Neuron (in vitro differentiated cells): Measurements from ENCODE around the gene NRXN3.

Experiments used
- H2AFZ ChIP-seq: one replicate; pipeline ENCODE4 v1.6.1; 2013; ENCODE audit warnings: low read depth, mild to moderate bottlenecking, inconsistent platforms, low read length, moderate library complexity
- H3K27me3 ChIP-seq: one replicate; pipeline ENCODE4 v1.6.1; 2013; ENCODE audit warnings: low read length; ENCODE audit not compliant: insufficient read depth
- H3K36me3 ChIP-seq: one replicate; pipeline ENCODE4 v1.6.1; 2013; ENCODE audit warnings: low read length; ENCODE audit not compliant: insufficient read depth
- H3K4me1 ChIP-seq: one replicate; pipeline ENCODE4 v1.6.1; 2013; ENCODE audit warnings: low read length; ENCODE audit not compliant: insufficient read depth
- H3K4me3 ChIP-seq: 2 replicates; pipeline ENCODE4 v1.5.1; 2013; ENCODE audit warnings: mild to moderate bottlenecking, low read length, moderate library complexity
- H3K9me3 ChIP-seq: one replicate; pipeline ENCODE4 v1.6.1; 2013; ENCODE audit warnings: low read length

Gene NRXN3

GRCh38 chr14:78611796-78612571, 441.8 kb downstream of the NRXN3 start:
- H3K36me3 ChIP-seq = no peaks in the 10 kb centered on the region
- H3K4me3 ChIP-seq = no peak overlapping the region
- H3K27me3 ChIP-seq = no peaks in the 10 kb centered on the region
- H3K4me1 ChIP-seq = no peaks in the 10 kb centered on the region
- no peak overlapping the region for H2AFZ ChIP-seq
- H3K9me3 ChIP-seq = no peaks in the 10 kb centered on the region

GRCh38 chr14:78612666-78613065, 442.5 kb downstream of the NRXN3 start:
- Histone ChIP-seq H3K36me3 (no peaks in the 10 kb centered on the region), H2AFZ (no peak overlapping the region), H3K4me3 (no peak overlapping the region), H3K27me3 (no peaks in the 10 kb centered on the region), H3K9me3 (no peaks in the 10 kb centered on the region), H3K4me1 (no peaks in the 10 kb centered on the region)

- Histone ChIP-seq H3K4me3 (no peak overlapping the region), H2AFZ (no peak overlapping the region), H3K9me3 (no peaks in the 10 kb centered on the region), H3K4me1 (no peaks in the 10 kb centered on the region), H3K27me3 (no peaks in the 10 kb centered on the region), H3K36me3 (no peaks in the 10 kb centered on the region)
Measured at GRCh38 chr14:78614593-78614992, 444.4 kb downstream of the NRXN3 start.

GRCh38 chr14:78617735-78618134, 447.6 kb downstream of the NRXN3 start:
- H3K9me3 ChIP-seq = no peaks in the 10 kb centered on the region
- H3K27me3 ChIP-seq = no peaks in the 10 kb centered on the region
- H3K36me3 ChIP-seq = no peaks in the 10 kb centered on the region
- H3K4me1 ChIP-seq = no peaks in the 10 kb centered on the region
- H3K4me3 ChIP-seq = no peak overlapping the region
- H2AFZ ChIP-seq = no peak overlapping the region

- Histone ChIP-seq H2AFZ (no peak overlapping the region), H3K27me3 (no peaks in the 10 kb centered on the region), H3K36me3 (no peaks in the 10 kb centered on the region), H3K4me3 (no peak overlapping the region), H3K4me1 (no peaks in the 10 kb centered on the region), H3K9me3 (no peaks in the 10 kb centered on the region)
Measured at GRCh38 chr14:78618368-78618767, 448.2 kb downstream of the NRXN3 start.

- Histone ChIP-seq H3K9me3 (no peaks in the 10 kb centered on the region), H3K36me3 (no peaks in the 10 kb centered on the region), H2AFZ (no peak overlapping the region), H3K4me3 (no peak overlapping the region), H3K27me3 (no peaks in the 10 kb centered on the region), H3K4me1 (no peaks in the 10 kb centered on the region)
Measured at GRCh38 chr14:78627114-78627513, 456.9 kb downstream of the NRXN3 start.

- no peak overlapping the region for H2AFZ ChIP-seq
- peaks cover 6% of the 10 kb centered on the region for H3K4me1 ChIP-seq
- no peak overlapping the region for H3K4me3 ChIP-seq
- H3K9me3 ChIP-seq = no peaks in the 10 kb centered on the region
- no peaks in the 10 kb centered on the region for H3K36me3 ChIP-seq
- H3K27me3 ChIP-seq = no peaks in the 10 kb centered on the region
Measured at GRCh38 chr14:78631551-78631950, 461.4 kb downstream of the NRXN3 start.

- Histone ChIP-seq H3K27me3 (no peaks in the 10 kb centered on the region), H2AFZ (no peak overlapping the region)
Measured at GRCh38 chr14:78633752-78634151, 463.6 kb downstream of the NRXN3 start.

GRCh38 chr14:78637489-78637888, 467.3 kb downstream of the NRXN3 start:
- Histone ChIP-seq H3K9me3 (no peaks in the 10 kb centered on the region), H3K4me3 (no peak overlapping the region), H3K4me1 (peaks cover 6% of the 10 kb centered on the region), H3K27me3 (peaks cover 2% of the 10 kb centered on the region), H2AFZ (no peak overlapping the region), H3K36me3 (no peaks in the 10 kb centered on the region)

More at GRCh38 chr14:78633752-78634151, 463.6 kb downstream of the NRXN3 start:
- H3K4me1 ChIP-seq = peaks cover 6% of the 10 kb centered on the region
- no peaks in the 10 kb centered on the region for H3K36me3 ChIP-seq
- no peaks in the 10 kb centered on the region for H3K9me3 ChIP-seq
- H3K4me3 ChIP-seq = no peak overlapping the region

- Histone ChIP-seq H3K4me1 (peaks cover 6% of the 10 kb centered on the region), H2AFZ (no peak overlapping the region), H3K9me3 (no peaks in the 10 kb centered on the region), H3K27me3 (peaks cover 2% of the 10 kb centered on the region), H3K4me3 (no peak overlapping the region), H3K36me3 (no peaks in the 10 kb centered on the region)
Measured at GRCh38 chr14:78637908-78638475, 467.8 kb downstream of the NRXN3 start.

GRCh38 chr14:78638926-78639325, 468.8 kb downstream of the NRXN3 start:
- Histone ChIP-seq H3K9me3 (no peaks in the 10 kb centered on the region), H3K36me3 (no peaks in the 10 kb centered on the region), H3K4me1 (peaks cover 1% of the 10 kb centered on the region), H3K27me3 (peaks cover 2% of the 10 kb centered on the region), H3K4me3 (no peak overlapping the region), H2AFZ (no peak overlapping the region)

GRCh38 chr14:78644824-78645559, 474.8 kb downstream of the NRXN3 start:
- Histone ChIP-seq H3K4me3 (no peak overlapping the region), H3K36me3 (no peaks in the 10 kb centered on the region), H3K4me1 (no peaks in the 10 kb centered on the region), H3K9me3 (no peaks in the 10 kb centered on the region), H2AFZ (no peak overlapping the region), H3K27me3 (no peaks in the 10 kb centered on the region)

GRCh38 chr14:78652727-78653126, 482.6 kb downstream of the NRXN3 start:
- H3K36me3 ChIP-seq = no peaks in the 10 kb centered on the region
- H3K27me3 ChIP-seq = no peaks in the 10 kb centered on the region
- H3K9me3 ChIP-seq = no peaks in the 10 kb centered on the region
- peaks cover 11% of the 10 kb centered on the region for H3K4me1 ChIP-seq
- H3K4me3 ChIP-seq = no peak overlapping the region
- H2AFZ ChIP-seq = no peak overlapping the region
